HG03354 (cell line): ENCODE results near the gene MIB2.

Source experiments
- ATAC-seq: cut with Tn5 transposase; IDR thresholded peaks from one replicate; pipeline ENCODE4 v1.9.1; 2021; ENCODE audit warnings: mild to moderate bottlenecking; ENCODE audit not compliant: unreplicated experiment, poor library complexity, severe bottlenecking

MIB2 gene

DNA sequence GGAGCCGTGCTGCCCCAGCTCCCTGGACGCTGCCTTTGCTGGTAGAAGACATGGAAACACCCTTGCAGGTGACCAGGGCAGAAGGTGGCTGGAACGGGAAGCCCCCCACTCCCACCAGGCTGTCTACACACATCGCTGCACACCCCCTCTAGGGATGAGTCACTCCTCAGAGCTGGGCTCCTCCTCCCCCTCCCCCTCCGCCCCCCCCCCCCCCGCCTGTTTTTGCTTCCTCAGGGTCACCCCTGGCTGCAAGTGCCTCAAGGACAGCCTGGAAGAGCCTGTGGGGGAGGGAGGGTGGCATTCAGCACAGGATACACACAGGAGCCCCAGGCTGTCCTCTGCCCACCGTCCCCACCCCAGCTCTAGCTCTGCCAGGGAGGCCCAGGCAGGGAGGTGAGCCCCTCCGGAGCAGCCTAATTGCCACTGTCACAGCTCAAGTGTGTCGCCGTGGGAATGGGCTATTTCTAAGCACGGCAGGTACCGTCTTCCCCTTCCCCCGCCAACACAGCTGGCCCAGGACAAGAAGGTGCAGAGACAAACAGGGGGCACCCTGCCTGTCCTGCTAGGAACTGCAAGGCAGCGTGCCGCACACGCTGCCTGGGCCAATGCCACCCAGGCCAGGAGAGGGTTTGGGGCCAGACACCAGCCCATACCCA lies 17.9 kb upstream of the MIB2 start:
- no peak for ATAC-seq

- ATAC-seq, result no peak
Observed at GRCh38 chr1:1598051-1598719, 17.1 kb upstream of the MIB2 start.

- no peak for ATAC-seq
Observed at GRCh38 chr1:1598720-1599029, 16.6 kb upstream of the MIB2 start.

DNA sequence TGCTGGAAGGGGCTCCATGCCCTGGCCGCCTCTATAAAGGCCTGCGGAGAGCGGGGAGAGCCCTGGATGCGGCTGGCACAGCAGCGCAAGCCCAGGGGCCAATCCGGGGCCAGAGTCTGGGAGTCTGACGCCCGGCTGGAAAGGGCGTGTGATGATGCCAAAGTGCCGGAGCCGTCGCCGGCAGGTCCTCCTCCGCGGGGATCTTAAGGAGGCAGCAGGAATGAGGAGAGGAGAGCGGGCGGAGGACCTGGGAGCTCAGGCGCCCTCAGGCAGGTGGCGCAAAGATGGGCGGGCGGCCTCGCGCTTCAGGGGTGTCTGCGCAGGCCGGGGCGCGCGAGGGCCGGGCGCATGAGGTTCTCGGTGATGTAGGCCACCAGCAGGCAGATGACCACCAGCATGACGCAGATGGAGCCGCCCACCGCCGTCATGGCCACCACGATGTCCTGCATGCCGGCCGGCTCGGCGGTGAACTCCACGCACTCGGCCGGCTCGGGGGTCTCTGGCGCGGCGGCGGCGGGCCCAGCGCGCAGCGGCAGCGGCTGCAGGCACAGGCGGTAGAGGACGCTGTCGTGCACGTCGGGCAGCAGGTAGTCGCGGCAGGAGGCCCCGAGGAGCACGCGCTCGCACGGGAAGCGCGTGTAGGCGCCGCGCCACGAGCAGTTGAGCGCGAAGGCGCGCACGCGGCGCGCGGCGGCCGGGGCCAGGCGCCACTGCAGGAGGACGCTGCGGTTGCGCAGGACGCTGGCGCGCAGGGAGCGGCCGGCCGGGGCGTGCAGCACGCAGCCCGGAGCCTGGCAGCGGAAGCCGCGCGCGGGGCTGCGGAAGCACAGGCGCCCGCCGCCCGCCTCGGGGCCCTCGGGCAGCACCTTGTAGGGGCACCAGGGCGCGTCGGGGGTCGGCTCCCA lies 16.0 kb upstream of the MIB2 start:
- no peak for ATAC-seq

DNA sequence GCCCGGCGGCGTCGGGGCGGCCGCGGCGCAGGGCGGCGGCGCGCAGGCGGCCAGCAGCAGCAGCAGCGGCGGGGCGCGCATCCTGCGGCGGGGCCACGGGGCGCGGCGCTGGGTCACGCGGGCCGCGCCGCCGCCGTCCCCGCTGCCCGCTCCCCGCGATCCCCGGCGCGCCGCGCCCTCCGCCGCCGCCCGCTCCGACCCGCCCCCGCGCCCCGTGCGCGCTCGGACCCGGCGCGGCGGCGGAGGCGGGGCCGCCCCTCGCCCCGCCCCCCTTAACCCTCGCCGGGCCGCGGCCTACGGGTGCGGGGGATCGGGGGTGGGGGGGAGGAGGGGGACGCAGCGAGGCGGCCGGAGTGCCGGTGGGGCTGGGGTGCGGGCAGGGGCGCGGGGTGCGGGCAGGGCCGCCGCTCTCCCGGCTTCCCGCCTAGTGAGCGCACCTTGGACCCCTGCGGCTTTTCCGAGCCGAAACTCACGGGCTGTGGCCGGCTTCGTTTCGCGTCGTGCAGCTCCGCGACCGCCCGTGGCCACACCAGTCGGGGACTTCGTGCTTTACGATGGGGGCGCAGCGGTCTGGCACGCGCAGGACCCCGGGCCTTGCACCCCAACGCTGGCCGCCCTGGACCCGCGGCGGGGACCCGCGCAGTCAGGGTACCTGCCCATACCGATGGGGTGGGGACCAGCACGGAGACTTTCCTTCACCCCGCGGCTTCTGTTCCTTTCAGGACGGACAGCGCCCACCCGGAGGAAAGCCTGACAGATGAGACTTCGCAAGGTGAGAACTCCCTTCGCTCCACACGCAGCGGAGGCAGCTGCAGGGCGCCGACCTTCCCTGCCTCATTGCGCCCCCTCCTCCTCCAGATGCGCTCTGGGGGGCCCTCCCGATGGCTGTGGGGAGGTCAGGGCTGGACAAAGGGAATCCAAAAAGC lies 15.1 kb upstream of the MIB2 start, which contains the start of gene FNDC10:
FNDC10 (minus strand) TSS at position 201 of the 926 bp plus-strand sequence; CDS start at position 81, 120 bp downstream.
- no peak for ATAC-seq

DNA sequence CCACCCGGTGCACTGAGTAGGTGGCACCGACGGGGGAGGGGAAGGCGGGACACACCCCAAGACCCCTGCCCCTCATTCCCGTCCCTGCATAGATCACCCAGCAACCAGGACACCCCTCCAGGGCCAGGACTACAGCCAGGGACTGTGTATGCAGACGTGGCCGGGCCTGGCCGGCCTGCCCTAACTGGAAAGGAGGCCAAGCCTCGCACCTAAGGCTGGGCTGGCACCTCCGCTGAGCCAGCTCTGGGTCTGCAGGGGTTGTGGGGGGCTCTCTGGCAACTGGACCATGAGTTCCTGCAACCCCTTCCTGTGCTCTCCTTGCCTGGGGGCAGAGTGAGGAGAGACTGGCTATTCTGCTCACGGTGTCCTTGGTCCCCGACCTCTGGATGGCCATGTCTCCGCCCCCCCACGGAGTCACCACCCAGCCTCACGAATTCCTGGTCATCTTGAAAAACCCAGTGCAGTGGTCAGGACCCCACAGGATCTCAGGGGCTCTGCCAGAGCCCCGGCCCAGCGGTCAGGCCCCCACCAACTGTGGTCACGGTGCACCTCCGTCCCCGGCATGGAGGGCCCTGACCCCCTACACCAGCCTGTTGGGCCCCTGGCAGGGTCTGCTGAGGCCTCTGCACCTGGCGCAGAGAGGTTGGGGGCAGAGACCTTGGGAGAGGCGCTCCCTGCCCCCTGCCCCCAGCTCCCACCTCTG lies 14.3 kb upstream of the MIB2 start:
- ATAC-seq, result no peak

DNA sequence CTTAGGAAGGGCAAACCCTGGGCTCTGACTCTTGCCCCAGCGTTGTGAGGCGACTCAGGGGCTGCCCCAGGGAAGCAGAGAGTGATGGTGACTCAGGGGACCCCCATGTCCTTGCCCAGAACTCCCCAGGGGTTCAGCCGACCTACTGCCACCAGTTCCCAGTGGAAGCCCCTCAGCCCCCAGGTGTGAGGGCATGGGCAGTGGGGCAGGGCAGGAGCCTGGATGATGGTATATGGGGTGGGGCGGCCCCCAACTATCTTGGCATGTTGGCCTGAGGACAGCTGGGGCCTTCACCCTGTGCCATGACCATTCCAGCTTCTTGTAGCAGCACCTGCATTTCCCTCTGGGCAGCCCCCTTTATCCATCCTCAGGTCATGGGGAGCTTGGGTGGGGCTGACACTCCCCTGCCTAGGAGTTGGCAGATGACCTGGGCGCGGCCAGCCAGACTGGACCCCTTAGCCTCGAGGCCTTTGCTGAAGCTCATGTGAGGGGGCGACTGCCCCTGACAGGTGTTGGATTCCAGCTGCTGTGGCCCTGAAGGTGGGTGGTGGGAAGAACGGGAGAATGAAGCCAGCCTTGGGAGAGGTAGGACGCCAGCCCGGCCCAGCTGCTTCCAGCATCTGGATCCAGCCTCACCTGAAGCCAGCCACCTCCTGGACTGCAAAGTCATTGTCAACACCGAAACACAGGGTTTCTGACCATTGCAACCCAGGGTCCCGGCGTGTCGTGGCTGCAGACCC lies 13.6 kb upstream of the MIB2 start:
- ATAC-seq, result no peak

- no peak for ATAC-seq
Observed at GRCh38 chr1:1602304-1602967, 12.9 kb upstream of the MIB2 start.

DNA sequence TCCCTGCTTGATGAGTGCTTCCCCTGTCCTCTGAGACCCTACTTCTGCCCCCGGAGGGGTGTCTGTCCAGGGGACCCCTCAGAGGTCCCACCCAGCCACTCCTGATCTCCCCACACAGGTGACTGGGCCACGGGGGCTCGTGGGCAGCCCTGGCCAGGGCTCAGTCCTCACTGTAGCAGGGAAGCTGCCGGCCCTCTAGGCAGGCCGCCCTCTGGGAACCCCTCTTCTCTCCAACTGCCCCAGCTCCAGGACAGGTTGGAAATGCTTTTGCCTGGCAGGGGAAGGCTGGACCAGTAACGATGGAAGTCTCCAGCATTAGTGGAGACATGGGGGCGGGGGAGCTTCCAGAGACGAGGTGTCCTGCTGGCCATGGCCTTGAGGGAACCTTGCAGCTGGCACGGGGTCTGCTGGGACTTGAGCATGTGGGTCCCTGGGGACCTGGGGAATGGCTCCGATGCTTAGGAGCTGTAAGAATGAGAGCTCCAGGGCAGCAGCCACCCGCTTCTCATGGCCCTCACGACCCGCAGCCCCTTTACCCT lies 12.3 kb upstream of the MIB2 start:
- ATAC-seq, result no peak

GRCh38 chr1:1603671-1604373 lies 11.5 kb upstream of the MIB2 start:
- ATAC-seq, result no peak

DNA sequence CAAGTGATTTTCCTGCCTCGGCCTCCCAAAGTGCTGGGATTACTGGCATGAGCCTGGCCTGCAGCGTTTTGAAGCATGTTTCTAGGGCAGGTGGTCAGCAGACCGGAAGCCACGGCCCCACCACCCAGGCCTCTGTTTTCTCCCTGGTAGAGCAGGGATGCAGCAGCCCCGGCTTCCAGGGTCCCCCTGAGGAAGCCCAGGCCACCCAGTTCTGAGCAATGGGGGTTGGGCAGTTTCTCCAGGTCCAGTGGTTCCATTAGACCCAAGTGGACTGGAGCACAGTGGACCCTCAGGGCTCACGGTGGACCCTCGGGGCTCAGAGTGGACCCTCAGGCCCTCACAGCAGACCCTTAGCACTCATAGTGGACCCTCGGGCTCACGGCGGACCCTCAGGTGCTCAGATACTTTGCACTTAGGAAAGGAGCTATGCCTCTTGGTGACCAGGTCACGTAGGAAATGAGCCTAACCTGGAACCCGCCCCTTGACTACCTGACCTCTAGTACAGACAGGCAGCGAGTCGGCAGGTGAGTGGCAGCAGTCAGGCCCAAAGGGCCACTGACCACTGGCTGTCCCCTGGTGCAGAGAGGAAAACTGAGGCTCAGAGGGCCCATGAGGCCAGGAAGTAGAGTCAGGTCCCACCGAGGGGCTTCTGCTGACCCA lies 10.8 kb upstream of the MIB2 start:
- no peak for ATAC-seq

DNA sequence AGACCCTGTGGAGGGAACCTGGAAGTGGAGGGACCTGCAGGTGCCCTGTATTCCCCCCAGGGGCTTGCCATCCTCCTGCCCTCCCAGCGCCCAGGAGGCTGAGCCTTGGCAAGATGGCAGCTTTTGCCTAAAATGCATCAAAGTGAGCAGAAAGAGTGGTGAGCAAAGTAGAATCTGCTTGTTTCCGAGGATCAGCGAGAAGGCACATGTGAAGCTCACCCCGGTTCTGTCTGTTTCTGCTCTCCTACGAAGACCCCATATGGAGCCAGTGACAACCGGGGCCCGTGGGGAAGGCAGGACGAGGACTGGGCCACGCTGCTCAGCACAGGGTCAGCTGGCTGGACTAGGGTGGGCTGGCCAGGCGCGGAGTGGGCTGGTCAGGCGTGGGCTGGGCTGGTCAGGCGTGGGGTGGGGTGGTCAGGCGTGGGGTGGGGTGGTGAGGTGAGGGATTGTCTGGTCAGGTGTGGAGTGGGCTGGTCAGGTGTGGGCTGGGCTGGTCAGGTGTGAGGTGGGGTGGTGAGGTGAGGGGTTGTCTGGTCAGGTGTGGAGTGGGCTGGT lies 10.2 kb upstream of the MIB2 start:
- ATAC-seq, result no peak

GRCh38 chr1:1605724-1606123 lies 9.6 kb upstream of the MIB2 start:
- no peak for ATAC-seq

DNA sequence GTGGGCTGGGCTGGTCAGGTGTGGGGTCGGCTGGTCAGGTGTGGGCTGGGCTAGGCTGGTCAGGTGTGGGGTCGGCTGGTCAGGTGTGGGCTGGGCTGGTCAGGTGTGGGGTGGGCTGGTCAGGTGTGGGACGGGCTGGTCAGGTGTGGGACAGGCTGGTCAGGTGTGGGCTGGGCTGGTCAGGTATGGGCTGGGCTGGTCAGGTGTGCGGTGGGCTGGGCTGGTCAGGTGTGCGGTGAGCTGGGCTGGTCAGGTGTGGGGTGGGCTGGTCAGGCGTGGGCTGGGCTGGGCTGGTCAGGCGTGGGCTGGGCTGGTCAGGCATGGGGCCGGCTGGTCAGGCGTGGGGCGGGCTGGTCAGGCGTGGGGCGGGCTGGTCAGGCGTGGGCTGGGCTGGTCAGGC lies 9.1 kb upstream of the MIB2 start:
- no peak for ATAC-seq

DNA sequence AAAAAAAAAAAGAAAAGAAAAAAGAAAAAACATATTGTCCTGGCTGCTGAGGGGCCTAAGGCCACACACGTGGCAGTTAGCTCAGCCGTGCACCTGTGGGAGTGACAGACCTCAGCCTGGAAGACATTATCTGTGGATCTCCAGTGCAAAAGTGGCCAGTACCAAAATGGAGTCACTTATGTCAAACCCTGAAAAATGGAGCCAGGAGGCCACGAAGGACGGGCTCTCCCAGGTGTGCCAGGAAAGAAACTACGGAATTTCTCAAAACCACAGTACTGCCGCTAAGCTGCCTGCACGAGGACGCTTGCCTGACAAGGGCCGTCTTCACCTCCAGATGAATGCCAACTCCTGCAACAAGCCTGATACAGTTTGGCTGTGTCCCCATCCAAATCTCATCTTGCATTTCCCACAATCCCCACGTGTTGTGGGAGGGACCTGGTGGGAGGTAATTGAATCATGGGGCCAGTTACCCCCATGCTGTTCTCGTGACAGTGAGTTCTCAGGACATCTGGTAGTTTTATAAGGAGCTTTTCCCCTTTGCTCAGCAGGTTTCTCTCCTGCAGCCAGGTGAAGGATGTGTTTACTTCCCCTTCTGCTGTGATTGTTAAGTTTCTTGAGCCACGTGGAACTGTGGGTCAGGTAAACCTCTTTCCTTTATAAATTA lies 5.3 kb upstream of the MIB2 start:
- no peak for ATAC-seq

GRCh38 chr1:1610796-1611195 lies 4.5 kb upstream of the MIB2 start:
- no peak for ATAC-seq
